IMR-90 (cell line): Measurements from ENCODE around the gene ZKSCAN4. TPM values are rescaled to one million over a fixed set of nuclear protein-coding genes. Genes with fewer than 3 reads are reported as not detected.

Experiments used
- ATAC-seq: fragments of 200-7000 bp; cut with Tn5 transposase; 2 replicates; pipeline ENCODE4 v1.9.1; 2020; ENCODE audit warnings: low read depth, mild to moderate bottlenecking, moderate library complexity
- BruUV-seq: library from RNA; stranded (reverse); fragments of 400-500 nt; replicated peaks from 2 replicates; lab custom pipeline; 2021; lab: Mats Ljungman, UMichigan
- CTCF ChIA-PET: fragments of 300-600 bp; formaldehyde crosslinking; extraction: SDS; loops from one replicate; lab custom pipeline; 2021; ENCODE audit warnings: antibody characterized with exemption; lab: Yijun Ruan, JAX
- POLR2A ChIA-PET: fragments of 300-600 bp; sonication (Branson Sonifier 250); formaldehyde crosslinking; loops from one replicate; lab custom pipeline; 2022; ENCODE audit warnings: antibody characterized with exemption; ENCODE audit not compliant: unreplicated experiment; lab: Charles Lee
- DNase-seq: peaks from one replicate; pipeline ENCODE4 v3.0.0; 2013
- H2AFZ ChIP-seq: replicated peaks from 2 replicates; pipeline ENCODE3; 2013; ENCODE audit warnings: low read length, mild to moderate bottlenecking; ENCODE audit not compliant: poor library complexity
- H2AK5ac ChIP-seq: 2 replicates; pipeline ENCODE4 v1.6.1; 2013; ENCODE audit warnings: low read depth, low read length, inconsistent platforms
- H2AK9ac ChIP-seq: replicated peaks from 2 replicates; pipeline ENCODE3; 2013; ENCODE audit warnings: mild to moderate bottlenecking, low read depth, low read length, moderate library complexity; ENCODE audit not compliant: poor library complexity
- H2BK120ac ChIP-seq: 2 replicates; pipeline ENCODE4 v1.6.1; 2013; ENCODE audit warnings: low read depth, low read length, inconsistent platforms
- H2BK15ac ChIP-seq: 3 replicates; pipeline ENCODE4 v1.6.1; 2013; ENCODE audit warnings: low read depth, low read length, inconsistent platforms
- H2BK20ac ChIP-seq: 2 replicates; pipeline ENCODE4 v1.6.1; 2013; ENCODE audit warnings: low read depth, mild to moderate bottlenecking, inconsistent platforms, low read length, moderate library complexity
- H2BK5ac ChIP-seq: 2 replicates; pipeline ENCODE4 v1.6.1; 2013; ENCODE audit warnings: mild to moderate bottlenecking, low read depth, low read length, inconsistent platforms; ENCODE audit not compliant: poor library complexity, severe bottlenecking
- H3K14ac ChIP-seq: replicated peaks from 2 replicates; pipeline ENCODE4 v1.6.1; 2013; ENCODE audit warnings: low read depth, low read length, inconsistent platforms
- H3K18ac ChIP-seq: 2 replicates; pipeline ENCODE4 v1.6.1; 2013; ENCODE audit warnings: low read depth, low read length, control low read depth
- H3K23ac ChIP-seq: 2 replicates; pipeline ENCODE4 v1.6.1; 2013; ENCODE audit warnings: low read depth, low read length, inconsistent platforms
- H3K27ac ChIP-seq: 2 replicates; pipeline ENCODE4 v1.5.1; 2013; ENCODE audit warnings: mild to moderate bottlenecking, control low read depth, low read length; ENCODE audit not compliant: insufficient read depth
- H3K27me3 ChIP-seq: 2 replicates; pipeline ENCODE4 v1.6.1; 2013; ENCODE audit warnings: low read length; ENCODE audit not compliant: control insufficient read depth, insufficient read depth
- H3K36me3 ChIP-seq: 2 replicates; pipeline ENCODE4 v1.6.1; 2013; ENCODE audit warnings: low read length, mixed read lengths; ENCODE audit not compliant: control insufficient read depth, insufficient read depth
- H3K4ac ChIP-seq: 2 replicates; pipeline ENCODE4 v1.6.1; 2013; ENCODE audit warnings: low read depth, low read length, inconsistent platforms
- H3K4me1 ChIP-seq: 2 replicates; pipeline ENCODE4 v1.6.1; 2013; ENCODE audit warnings: low read length, mixed read lengths; ENCODE audit not compliant: control insufficient read depth, insufficient read depth
- H3K4me2 ChIP-seq: 2 replicates; pipeline ENCODE4 v1.6.1; 2013; ENCODE audit warnings: low read depth, mild to moderate bottlenecking, control low read depth, low read length, moderate library complexity
- H3K4me3 ChIP-seq: 2 replicates; pipeline ENCODE4 v1.5.1; 2013; ENCODE audit warnings: low read depth, mild to moderate bottlenecking, control low read depth, low read length, moderate library complexity; ENCODE audit not compliant: insufficient read depth
- H3K56ac ChIP-seq: 2 replicates; pipeline ENCODE4 v1.6.1; 2013; ENCODE audit warnings: low read length, inconsistent platforms; ENCODE audit not compliant: insufficient read depth; ENCODE audit errors: extremely low read depth
- H3K79me1 ChIP-seq, 2 experiments: 2 replicates each; pipeline ENCODE4 v1.6.1; 2013; ENCODE audit warnings: low read length in 2 of 2, inconsistent platforms in 1 of 2, low read depth in 1 of 2
- H3K9ac ChIP-seq: 2 replicates; pipeline ENCODE4 v1.6.1; 2013; ENCODE audit warnings: low read depth, low read length, control low read depth
- H3K9me1 ChIP-seq: 2 replicates; pipeline ENCODE4 v1.6.1; 2013; ENCODE audit warnings: low read length, inconsistent platforms; ENCODE audit not compliant: insufficient read depth
- H3K9me3 ChIP-seq: 2 replicates; pipeline ENCODE4 v1.6.1; 2013; ENCODE audit warnings: low read length; ENCODE audit not compliant: control insufficient read depth, insufficient read depth
- H4K20me1 ChIP-seq: 2 replicates; pipeline ENCODE4 v1.6.1; 2013; ENCODE audit warnings: low read length, inconsistent platforms; ENCODE audit not compliant: insufficient read depth
- H4K5ac ChIP-seq: 2 replicates; pipeline ENCODE4 v1.6.1; 2013; ENCODE audit warnings: mild to moderate bottlenecking, low read depth, low read length, control low read depth
- H4K8ac ChIP-seq, 2 experiments: 2 replicates each; pipeline ENCODE4 v1.6.1; 2013; ENCODE audit warnings: low read depth in 2 of 2, low read length in 2 of 2, control low read depth in 1 of 2, inconsistent platforms in 1 of 2
- H4K91ac ChIP-seq: 2 replicates; pipeline ENCODE4 v1.6.1; 2013; ENCODE audit warnings: low read depth, low read length, inconsistent platforms; ENCODE audit not compliant: insufficient read depth
- MAFK ChIP-seq: IDR thresholded peaks from 2 replicates; pipeline ENCODE4 v1.6.1; 2012; ENCODE audit warnings: low read depth, low read length, improper control_type of control experiment
- MAZ ChIP-seq: IDR thresholded peaks from 2 replicates; pipeline ENCODE4 v1.6.1; 2012; ENCODE audit warnings: low read depth, mild to moderate bottlenecking, low read length, improper control_type of control experiment, moderate library complexity, borderline replicate concordance
- MXI1 ChIP-seq: IDR thresholded peaks from 2 replicates; pipeline ENCODE4 v1.6.1; 2012; ENCODE audit warnings: low read depth, mild to moderate bottlenecking, low read length, moderate library complexity, borderline replicate concordance
- POLR2A ChIP-seq: IDR thresholded peaks from 2 replicates; pipeline ENCODE4 v1.6.1; 2012; ENCODE audit warnings: mild to moderate bottlenecking, low read depth, low read length
- RAD21 ChIP-seq: IDR thresholded peaks from 2 replicates; pipeline ENCODE4 v1.6.1; 2012; ENCODE audit warnings: low read length, improper control_type of control experiment
- RFX5 ChIP-seq: IDR thresholded peaks from 2 replicates; pipeline ENCODE4 v1.8.0; 2012; ENCODE audit warnings: low read depth, mild to moderate bottlenecking, low read length, moderate library complexity
- SMC3 ChIP-seq: fragments of 150-350 bp; IDR thresholded peaks from 2 replicates; pipeline ENCODE4 v1.6.1; 2016; ENCODE audit warnings: low read depth, mild to moderate bottlenecking, antibody characterized with exemption, low read length, moderate library complexity
- WGBS, 2 experiments: methylation state at CpG; one replicate each; pipeline versions ENCODE4 v1.1.5 to v1.1.7; 2013; ENCODE audit warnings: missing lambda C conversion rate in 2 of 2; ENCODE audit not compliant: insufficient read length in 1 of 2; ENCODE audit errors: extremely low coverage in 2 of 2; 5-methylcytosine and 5-hydroxymethylcytosine counted together
- dilution Hi-C: fragments of 300-500 bp; cut with HindIII; formaldehyde crosslinking; loops from one replicate; pipeline ENCODE4 v1.14.3; 2018; ENCODE audit warnings: low sequenced_read_pairs; ENCODE audit not compliant: unreplicated experiment
- in situ Hi-C: fragments of 300-500 bp; cut with MboI; formaldehyde crosslinking; loops from 3 replicates; pipeline ENCODE4 v1.14.3; 2019; ENCODE audit warnings: low sequenced_read_pairs, inconsistent platforms, mixed read lengths
- intact Hi-C: fragments of 100-400 bp; cut with micrococcal nuclease; formaldehyde crosslinking; loops from 2 replicates; pipeline ENCODE4 v1.10.0; 2022
- polyA plus RNA-seq, 3 experiments: library from polyadenylated mRNA; depleted of rRNA; stranded (reverse); fragments of >200 nt; gene quantifications; 2 replicates each; pipeline ENCODE4 v1.2.3, GENCODE V29; 2012; ENCODE audit warnings: low replicate concordance in 1 of 3
- total RNA-seq: library from RNA; depleted of rRNA; stranded (reverse); fragments of >200 nt; gene quantifications from 2 replicates; pipeline ENCODE4 v1.2.3, GENCODE V29; 2012
- TF ChIP-seq, protein P1 (sequence below): fragments of 150-350 bp; IDR thresholded peaks from 2 replicates; pipeline ENCODE4 v1.6.1; 2017; ENCODE audit warnings: mild to moderate bottlenecking, antibody characterized with exemption, low read length, low read depth

Gene ZKSCAN4
- total and polyA plus RNA-seq, 2 of the 4 experiments (the other 2 are of a cell fraction): 2.4 to 5.7 TPM

DNA sequence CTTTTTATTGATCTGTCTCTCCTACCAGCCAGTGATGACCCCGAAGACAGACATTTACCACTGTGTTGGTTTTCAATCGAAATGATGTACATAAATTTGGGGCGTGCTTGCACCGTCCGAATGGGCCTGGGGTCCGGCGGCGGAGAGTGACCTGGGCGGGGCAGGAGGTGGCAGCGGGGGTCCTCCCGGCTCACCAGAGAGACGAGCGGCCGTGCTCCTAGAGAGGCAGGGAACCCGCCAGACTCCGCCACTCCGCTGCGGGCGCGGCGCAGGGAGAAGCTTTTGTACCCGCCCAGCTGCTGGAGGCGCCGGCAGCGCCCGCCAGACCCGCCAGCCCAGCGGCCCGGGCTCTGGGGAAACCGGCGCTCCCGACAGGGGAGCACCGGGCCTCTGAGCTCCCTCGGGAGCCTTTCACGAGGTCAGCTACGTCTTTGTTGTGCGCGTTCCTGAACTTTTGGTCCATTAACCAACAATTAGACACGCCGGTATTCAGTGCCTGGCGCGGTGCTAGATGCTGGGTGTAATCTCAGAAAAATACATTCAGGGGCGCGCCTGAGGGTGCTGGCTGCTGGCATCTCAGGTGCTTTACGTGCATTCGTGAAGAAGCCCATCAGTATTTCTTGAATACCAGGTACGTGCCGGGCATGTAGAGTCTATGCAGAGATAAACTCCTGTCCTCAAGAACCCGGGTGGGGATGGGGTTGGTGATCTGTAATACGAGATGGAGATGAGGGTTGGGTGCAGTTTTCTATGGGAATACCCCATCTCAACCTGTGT lies 29.4 kb upstream of the ZKSCAN4 start, which contains the start of gene PGBD1:
Gene PGBD1 (plus strand): TSS at position 285 of the 777 bp plus-strand sequence. CDS start 2,242 bp downstream, outside the sequence.
- Histone ChIP-seq H3K9ac (peak within 1 kb of the TSS; percentile 88), H3K56ac (peak within 1 kb of the TSS; percentile 69; the same call in 1 of the 2 replicates), H2BK15ac (no peak within 1 kb of the TSS), H2AFZ (peak within 1 kb of the TSS; percentile 98), H3K9me1 (no peaks in the 10 kb centered on the region; the same call in 1 of the 2 replicates), H4K20me1 (no peaks in the 10 kb centered on the region), H4K91ac (peak within 1 kb of the TSS; percentile 85), H3K4ac (peak within 1 kb of the TSS; percentile 93), H2AK5ac (no peak within 1 kb of the TSS), H2AK9ac (peak within 1 kb of the TSS; percentile 89), H3K27me3 (no peaks in the 10 kb centered on the region), H2BK20ac (no peak within 1 kb of the TSS; the same call in 1 of the 2 replicates), H4K5ac (peak within 1 kb of the TSS; percentile 95), H3K27ac (peak within 1 kb of the TSS; percentile 61), H2BK5ac (peak within 1 kb of the TSS; percentile 67), H3K14ac (peak within 1 kb of the TSS; percentile 98), H3K23ac (peak within 1 kb of the TSS; percentile 53; the same call in 1 of the 2 replicates), H2BK120ac (peak within 1 kb of the TSS; percentile 61; the same call in 1 of the 2 replicates), H3K4me2 (peak within 1 kb of the TSS; percentile 94), H3K18ac (peak within 1 kb of the TSS; percentile 64), H3K79me1 (peaks cover 15 to 25% of the 10 kb centered on the region in 2 experiments), H3K9me3 (peaks cover 3% of the 10 kb centered on the region), H3K4me1 (peaks cover 3% of the 10 kb centered on the region; the same call in 1 of the 2 replicates), H3K36me3 (peaks cover 14% of the 10 kb centered on the region), H4K8ac (peak within 1 kb of the TSS; percentile 93 to 94), H3K4me3 (peak within 1 kb of the TSS; percentile 95)
- in situ Hi-C loops: no loop called here
- BruUV-seq: no TSS peak
- peak; percentile 21; the same call in 1 of the 2 replicates for TF ChIP-seq RAD21
- TF ChIP-seq POLR2A: peak; percentile 52
- TF ChIP-seq, protein P1, sequence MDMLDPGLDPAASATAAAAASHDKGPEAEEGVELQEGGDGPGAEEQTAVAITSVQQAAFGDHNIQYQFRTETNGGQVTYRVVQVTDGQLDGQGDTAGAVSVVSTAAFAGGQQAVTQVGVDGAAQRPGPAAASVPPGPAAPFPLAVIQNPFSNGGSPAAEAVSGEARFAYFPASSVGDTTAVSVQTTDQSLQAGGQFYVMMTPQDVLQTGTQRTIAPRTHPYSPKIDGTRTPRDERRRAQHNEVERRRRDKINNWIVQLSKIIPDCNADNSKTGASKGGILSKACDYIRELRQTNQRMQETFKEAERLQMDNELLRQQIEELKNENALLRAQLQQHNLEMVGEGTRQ: no peak
- no peak for TF ChIP-seq MAFK
- no peak for TF ChIP-seq MXI1
- no peak for TF ChIP-seq MAZ
- TF ChIP-seq SMC3: no peak
- no peak for TF ChIP-seq RFX5
- ATAC-seq (peak; percentile 97), DNase-seq (peak; percentile 77)
- POLR2A ChIA-PET: interaction anchor here (0.6 to 1.0 kb wide), 2 partner anchors 16 to 30 kb away, joined by 5 to 7 read pairs; no protein-coding TSS in a partner anchor
- intact Hi-C loops: loop anchor here (1.0 to 2.0 kb wide), 2 partner anchors 29 to 75 kb away; partner anchors contain the start of gene ZKSCAN4
- dilution Hi-C loops: no loop called here
- CTCF ChIA-PET: no interaction called here
- 0% methylated on average over 25 of the region's 50 CpGs; no CpG with 5 or more reads in 1 of the 2 experiments for WGBS, 2 experiments
